Putamen (tissue), 1 donor: ENCODE data around the gene BMX.

ENCODE experiments used
- DNase-seq: peaks from one replicate; pipeline ENCODE4 v3.0.0-alpha.2; 2016; ENCODE audit warnings: low spot score

The BMX gene

DNA sequence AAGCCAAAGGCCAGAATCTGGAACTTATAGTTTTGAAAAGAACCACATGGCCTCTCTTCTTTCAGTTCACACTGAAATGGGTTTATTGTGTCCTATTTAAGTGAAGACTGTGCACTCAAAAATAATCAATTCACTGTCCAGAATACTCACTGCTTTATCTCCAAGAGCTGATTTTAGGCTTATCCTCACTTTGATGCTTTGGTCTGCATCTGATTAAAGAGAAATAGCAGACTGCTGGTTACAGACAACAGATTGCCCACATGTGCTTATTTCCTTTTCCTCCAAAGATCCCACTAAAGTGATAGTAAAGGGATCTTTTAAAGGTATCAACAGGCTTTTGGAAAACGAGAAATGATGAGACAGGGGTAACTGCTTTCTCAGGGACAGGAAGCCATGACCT lies 69.5 kb downstream of the BMX start:
- no peak for DNase-seq

DNA sequence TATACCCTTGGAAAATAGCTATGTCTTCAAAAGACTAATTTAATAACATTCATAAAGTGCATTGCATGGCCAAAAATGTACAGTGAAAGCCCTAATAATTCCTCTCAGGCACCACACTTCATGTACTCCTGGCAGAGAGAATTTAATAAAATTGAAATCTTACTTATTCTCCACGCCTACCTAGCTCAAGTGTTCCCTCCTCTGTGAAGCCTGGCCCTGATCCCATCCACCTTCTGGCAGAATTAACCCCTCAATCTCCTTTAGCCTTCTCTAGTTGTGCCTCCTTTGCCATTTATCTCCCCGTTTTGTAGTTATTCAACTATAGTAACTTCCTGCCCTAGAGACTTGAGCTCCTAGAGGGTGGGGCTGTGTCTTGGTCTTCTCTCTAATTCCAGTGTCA lies 73.4 kb downstream of the BMX start:
- DNase-seq: no peak

DNA sequence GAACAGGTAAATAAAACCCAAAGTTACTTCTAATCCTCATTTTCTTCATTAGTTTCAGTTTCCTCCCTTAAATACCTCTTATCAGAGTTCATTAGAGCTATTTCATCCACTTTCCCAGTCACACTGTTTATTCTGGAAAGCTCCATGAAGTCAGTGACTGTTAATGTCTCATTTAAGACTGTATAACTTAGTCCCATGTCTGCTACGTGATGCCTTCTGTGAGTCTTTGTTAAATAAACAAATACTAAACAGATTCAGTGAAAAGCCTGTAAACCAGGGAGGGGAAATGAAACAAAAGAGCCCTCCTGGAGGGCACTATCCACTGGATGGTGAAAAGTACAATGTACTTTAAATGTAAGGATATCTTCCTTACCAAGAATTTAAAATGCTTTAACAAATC lies 75.4 kb downstream of the BMX start:
- no peak for DNase-seq

DNA sequence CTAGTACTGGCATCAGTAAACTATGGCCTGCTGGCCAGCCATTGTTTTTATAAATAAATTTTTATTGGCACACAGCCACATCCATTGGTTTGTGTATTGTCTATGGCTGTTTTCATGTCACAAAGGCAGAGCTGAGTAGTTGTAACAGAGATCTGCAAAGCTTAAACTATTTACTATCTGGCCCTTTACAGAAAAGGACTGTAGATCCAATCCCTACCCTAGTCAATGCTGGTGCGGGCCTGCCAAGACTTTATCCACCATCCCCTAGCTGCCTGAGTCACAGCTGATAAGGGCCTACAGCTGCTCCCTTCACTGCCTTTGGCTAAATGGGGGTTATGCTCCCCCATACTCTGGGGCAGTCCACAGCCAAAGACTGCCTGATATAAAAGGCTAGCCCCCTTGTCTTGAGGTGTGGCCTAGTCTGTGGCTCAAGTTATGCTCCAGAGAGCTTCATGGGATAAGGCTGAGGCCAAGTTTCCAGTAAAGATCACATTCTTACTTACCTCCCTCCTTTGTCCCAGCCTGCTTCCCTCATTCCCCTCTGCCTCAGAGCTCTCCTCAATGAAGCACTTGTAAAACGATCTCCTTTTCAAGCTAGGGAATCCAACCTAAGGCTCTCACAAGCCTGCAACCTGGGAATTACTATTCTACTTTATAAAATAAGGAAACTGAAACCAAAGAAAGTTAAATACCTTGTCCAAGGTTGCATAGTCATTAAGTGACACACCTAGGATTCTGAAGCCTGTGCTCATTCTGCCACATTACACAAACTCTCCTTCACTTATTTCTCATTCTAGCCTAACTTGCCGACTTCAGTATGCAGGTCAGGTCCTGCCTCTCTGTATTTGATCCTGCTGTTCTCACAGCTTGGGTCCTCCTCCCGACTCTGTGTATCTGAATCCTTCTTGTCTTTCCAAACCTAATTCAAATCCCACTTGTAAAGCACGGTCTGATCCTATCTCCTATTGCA lies 79.5 kb downstream of the BMX start:
- DNase-seq: no peak

DNA sequence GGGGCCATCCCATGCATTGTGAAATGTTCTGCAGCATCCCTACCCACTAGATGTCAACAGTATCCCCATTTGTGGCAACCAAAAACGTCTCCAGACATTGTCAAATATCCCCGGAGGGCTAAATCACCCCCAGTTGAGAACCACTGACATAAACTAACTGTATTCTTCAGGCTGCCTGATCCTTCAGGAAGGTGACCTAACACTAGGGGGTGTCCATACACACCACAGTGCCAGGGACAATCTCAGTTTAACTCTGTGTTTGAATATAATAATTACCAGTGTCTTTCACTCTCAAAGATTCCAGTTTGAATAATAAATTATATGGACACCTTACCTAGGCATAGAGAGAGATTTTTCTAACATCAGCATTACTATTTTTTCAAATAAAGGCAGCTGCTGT lies 93.8 kb downstream of the BMX start:
- DNase-seq: no peak

DNA sequence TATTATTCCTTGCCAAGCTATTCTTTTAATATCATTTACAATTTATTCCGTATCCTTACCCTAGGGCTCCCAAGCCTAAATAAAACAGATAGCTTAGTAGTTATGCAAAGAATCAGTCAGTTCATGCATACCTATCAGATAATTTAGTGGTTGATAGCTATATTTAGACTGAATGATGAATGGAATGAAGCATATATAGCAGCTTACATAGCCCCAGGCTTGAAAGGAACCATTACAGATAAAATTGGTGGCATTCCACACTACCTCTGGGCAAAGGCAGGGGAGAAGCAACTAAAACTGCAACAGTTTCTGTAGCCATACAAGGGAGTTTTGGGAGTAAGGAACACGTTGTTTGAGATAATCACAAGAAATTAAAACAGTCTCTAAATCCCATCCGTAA lies 97.4 kb downstream of the BMX start:
- no peak for DNase-seq

DNA sequence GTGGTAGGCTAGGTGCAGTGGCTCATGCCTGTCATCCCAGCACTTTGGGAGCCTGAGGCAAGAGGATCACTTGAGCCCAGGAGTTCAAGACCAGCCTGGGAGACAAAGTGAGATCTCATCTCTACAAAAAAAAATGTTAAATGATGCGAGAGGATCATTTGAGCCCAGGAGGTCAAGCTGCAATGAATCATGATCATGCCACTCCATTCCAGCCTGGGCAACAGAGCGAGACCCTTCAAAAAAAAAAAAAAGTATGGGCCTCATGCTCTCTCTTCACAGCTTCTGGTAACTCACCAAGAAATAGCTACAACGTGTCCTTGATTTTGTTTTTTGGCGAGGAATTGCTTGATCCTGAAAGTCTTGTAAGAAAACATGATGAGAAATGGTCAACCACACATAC lies 98.9 kb downstream of the BMX start:
- no peak for DNase-seq

DNA sequence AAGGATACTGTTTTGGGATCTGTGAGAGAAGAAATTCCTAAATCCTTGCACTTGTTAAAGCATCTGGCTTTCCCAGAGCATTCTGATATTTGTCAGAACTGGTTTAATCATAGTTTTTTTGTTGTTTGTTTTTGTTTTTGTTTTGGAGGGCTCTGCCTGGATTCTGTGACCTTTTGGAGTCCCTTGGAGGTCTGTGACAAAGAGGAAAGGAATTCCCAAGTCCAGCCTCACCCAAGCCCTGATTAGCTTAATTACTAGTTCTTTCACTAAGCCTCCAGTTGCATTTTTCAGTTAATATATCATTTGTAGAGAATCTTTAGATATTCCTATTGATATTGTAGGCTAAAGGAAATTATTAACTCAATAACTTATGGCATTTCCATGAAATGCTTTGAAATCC lies 99.4 kb downstream of the BMX start:
- DNase-seq: no peak

DNA sequence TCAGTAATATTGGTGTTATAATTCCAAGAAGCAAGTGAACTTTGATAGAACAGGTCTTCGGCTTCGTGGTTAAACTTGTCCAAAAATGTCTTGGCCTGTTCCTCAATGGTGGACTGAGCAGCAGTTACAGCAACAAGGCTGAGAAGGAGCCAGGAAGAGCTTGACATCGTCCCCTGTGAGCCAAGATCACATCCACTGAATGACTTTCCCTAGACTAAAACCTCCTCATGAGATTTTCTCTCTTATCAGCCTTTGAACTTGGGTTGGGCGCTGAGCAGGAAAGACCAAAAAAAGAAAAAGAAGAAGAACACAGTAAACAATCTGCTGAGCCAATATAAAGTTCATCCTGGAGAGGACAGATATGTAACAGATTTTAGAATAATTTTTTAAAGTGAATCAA lies 100.1 kb downstream of the BMX start, which contains the start of gene ACE2:
ACE2 (minus strand) TSS at position 216 of the 400 bp plus-strand sequence; CDS start at position 167, 49 bp downstream.
- no peak for DNase-seq

DNA sequence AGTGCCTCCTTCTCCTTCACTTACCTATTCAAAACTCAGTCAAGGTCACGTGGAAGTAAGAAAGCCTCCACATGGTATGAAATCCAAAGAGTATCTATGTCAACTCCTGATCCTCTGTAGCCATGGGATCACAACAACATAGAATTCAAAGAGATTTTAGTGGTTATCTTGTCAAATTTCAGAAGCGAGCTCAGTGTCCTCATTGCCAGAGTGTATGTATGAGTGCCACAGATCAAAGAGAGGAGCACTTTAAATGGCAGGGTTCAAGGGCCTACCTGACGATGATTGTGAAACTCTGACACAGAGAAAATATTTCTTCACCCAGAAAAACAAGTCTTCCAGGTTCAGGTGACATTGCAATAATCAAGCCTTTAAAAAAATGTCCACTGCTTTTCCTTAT lies 101.3 kb downstream of the BMX start:
- DNase-seq: no peak

DNA sequence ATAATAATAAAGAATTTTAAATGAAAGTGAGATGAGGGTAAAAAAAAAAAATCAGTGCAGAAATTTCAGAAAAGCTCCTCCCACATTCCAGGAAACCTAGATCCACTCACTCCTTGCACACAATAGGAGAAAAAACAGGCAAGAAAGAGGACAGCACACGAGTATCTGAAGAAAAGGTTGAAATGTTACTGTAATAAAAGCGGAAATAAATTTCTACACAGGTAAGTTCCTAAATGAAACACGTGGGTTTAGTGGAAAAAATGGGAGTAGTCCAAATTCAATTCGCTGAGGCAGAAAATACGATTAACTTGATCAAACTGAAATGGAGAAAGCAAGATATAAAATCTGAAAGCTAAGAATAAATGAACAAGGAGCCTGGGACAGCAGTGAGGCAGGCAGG lies 102.2 kb downstream of the BMX start:
- DNase-seq: no peak

DNA sequence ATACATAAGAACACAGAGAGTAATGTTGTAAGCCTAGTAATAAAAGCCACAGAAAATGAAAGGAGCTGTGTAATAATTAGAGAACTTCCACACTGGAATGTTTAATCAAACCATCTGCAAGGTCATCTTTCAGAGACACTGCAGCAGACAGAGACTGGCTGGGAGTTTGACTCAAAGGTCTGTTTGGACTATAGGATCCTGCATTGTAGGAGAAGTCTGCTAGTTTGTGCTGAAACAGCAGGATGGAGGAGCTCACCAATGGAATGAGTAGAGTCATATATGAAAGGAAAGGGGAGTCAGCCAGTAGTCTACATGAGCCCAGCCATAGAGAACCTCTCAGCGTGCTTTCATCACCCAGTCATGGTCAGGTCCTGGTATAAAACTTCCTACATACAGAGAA lies 104.6 kb downstream of the BMX start:
- DNase-seq: no peak
